ENCODE measurements around the gene ANKRD33B.
"Not testable (repeated sequence)": the region's sequence is repeated elsewhere in the genome, so short reads cannot be mapped to it uniquely, and the experiment has no call there.

The ANKRD33B gene

DNA sequence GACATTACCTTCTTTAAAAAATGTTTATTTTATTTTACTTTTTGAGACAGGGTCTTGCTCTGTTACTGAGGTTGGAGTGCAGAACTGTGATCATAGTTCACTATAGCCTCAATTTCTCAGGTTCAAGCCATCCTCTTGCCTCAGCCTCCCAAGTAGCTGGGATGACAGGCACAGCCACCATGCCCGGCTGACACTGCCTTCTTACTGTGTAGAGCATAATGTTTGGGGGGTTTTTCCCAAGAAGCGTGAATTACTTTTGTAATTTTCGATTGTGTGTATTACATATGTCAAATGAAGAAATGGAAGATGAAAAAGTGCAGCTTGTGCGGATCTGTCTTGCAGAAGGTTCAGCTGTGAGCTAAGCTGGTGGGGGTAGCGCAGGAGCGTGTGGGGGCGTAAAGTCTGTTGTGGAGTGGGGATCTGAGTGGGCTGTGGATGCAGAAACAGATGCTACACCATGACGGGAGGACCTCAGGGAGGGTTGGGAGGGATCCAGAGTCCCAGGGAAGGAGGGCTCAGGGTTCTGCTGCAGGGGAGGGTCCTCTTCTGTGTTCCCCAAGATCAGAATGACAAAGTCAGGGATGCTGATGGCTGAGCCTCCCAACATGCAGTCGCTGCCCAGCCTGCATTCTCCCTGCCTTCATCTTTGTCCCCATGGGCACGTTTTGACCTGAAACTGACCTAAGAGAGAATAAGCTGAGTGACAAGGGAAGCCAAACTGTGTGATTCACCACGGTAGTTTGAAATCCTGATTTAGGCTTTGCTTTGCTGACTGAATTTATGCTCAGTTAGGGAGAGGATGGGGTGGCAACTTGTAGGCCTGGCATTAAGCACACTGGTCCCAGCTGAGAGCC lies 6.8 kb upstream of the ANKRD33B start:
- no peak for DNase-seq (ENCODE audit: low read depth in 2 of 2)

DNA sequence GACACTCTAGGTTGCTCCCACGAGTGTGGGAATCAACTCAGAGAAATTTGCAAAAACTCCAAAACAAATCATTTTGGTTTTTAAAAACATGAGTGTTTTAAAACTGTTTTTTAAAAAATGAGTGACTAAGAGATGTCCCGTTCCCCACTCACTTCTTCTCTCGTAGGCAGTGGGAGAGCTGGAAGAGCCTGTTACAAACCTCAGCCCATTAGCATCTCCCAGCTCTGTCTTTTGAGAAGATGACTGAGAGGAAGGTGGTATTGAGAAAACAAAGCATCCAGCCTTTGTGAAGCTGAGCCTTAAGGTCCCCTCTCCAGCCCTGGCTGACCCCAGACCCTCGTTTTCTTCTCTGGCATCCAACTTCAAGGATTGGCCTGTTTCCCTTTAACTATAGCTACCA lies 4.7 kb upstream of the ANKRD33B start:
- no peak for DNase-seq (ENCODE audit: low read depth in 2 of 2)

DNA sequence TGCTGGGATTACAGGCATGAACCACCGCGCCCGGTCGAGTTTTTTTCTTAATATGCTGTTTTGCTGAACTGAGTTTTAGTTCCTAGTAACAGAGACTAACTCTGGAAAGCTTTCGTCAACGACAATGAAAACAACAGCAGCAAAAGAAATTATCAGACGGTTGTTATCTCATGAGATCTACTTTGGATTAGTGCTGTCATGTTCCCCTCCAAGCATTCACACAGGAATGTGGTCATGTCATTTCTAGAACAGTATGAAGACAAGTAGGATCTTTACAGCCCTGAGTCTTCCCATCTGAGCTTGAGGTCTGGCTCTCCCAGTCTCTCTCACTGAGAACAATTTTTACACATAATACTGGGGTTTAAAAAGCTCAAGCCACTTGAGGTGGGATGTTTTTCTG lies 4.0 kb upstream of the ANKRD33B start:
- no peak for DNase-seq (ENCODE audit: low read depth in 2 of 2)

DNA sequence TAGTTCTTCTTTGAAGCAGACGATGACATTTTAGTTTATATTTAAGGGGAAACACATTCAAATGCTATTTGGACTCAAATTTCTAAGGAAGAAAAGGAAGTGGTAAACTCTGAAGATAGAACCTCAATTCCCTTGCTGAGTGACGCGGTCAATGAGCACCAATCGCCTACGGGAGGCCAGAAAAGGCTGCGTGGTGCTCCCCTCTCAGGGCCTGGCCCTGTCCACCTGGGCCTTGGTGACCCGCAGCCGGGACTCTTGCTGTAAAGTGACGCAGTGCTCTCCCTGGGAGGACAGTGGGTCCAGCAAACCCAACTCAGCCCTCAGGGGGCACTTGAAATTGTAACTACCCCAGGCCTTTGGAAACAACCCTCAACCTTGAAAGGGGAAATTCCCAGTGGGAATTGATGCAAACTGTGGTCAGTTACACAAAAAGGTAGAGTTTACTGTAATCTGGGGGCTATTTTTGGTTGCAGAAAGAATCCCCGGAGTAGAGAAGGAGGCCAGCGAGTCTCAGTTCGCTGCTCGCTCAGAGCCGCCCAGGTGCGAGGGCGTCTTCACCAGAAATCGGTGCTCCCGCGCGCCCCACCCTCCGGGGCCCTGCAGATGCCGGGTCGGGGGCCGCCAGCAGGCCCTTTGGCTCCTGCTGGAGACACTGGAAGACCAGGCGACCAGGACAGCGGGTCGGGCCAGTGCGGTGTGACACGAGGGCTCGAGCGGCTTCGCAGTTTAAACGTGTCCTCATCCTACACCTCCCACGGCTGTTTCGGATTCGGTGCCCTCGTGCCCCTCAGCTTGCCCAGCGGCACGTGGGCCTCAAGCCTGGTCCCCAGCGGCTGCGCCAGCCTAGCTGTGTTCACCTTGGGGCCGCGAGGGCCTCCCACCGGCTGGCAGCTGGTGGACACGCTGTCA lies 1.4 kb upstream of the ANKRD33B start:
- no peak for DNase-seq (ENCODE audit: low read depth in 2 of 2)

DNA sequence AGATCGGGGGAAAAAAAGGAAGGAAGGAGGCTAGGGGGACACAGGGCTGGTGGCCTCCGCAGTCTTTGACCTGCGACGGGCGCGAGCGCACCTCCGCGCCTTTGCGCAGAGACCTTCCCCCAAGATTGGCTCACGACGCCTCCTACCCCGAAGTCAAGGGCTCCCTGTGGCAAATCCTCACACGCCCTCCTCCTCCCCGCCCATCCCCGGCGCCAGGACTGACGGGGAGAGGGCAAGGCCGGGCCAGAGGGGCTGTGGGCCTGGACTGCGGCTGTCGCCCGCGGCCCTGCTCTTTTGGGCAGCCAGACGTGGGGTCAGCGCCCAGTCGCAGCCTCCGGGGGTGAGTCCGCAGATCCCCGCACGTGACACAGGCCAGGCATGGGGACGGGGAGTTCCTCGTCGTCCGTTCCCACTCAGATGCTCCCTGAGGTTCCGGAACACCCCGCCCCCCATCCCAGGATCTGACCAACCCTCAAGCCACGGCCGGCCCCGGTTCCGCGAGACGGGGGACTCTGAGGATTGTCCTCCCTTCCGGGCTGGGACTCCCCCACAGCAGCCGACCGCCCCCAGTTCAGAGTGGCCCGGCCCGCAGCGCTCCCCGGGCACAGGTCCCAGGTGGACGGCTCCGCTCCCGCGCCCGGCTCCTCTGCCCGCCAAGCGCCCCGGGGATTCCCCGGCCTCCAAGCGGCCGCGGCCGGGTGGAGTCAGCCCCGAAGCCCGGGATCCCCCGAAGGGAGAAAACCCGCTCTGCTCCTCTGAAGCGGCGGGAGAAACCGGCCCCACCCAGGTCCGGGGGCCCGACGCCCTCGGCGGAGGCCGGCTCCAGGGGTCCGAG lies 543 bp upstream of the ANKRD33B start:
- no peak for DNase-seq (ENCODE audit: low read depth in 2 of 2)

DNA sequence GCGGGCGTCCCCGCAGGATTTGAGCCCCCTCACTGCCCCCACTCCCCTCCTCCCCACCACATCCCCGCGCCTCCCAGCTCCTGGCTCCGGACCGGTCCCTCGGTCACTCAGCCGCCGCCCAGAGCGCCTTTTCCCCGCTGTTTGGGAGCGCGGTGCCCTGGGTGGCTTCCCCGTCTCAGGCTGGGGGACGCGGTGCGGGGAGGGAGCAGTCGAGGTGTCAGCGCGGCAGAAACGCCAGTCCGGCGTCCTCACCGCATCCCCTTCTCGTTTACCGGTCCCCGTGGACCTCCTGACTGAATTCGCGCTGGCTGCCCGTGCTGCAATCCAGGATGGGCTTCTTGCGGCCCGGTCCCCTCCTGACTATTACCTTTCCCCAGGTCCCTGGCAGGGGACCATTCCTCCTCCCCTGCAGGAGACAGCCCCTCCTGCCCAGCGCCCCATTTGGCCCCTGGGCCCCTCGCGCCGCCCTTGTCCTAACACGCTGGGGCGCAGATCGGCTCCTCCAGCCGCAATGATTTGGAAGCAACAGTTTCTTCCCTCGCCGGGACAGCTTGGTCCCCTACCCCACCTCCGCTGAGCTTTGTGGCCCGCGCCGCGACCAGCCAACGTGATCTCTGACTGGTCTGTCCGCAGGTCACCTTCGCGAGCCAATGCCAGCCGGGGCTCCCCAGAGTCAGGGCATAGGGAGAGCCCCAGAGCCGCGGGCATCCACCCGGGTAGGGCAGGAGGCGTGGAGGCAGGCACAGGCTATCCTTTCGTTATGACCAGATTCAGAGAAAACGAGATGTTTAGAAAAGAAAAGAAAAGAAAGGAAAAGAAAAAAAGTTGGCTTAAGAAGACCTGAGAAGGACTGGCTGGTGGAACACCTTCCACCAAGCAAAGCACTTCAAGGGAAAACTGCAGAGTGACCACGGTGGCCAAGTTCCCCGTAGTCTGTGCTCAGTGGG lies 1.2 kb downstream of the ANKRD33B start:
- no peak for DNase-seq (ENCODE audit: low read depth in 2 of 2)

DNA sequence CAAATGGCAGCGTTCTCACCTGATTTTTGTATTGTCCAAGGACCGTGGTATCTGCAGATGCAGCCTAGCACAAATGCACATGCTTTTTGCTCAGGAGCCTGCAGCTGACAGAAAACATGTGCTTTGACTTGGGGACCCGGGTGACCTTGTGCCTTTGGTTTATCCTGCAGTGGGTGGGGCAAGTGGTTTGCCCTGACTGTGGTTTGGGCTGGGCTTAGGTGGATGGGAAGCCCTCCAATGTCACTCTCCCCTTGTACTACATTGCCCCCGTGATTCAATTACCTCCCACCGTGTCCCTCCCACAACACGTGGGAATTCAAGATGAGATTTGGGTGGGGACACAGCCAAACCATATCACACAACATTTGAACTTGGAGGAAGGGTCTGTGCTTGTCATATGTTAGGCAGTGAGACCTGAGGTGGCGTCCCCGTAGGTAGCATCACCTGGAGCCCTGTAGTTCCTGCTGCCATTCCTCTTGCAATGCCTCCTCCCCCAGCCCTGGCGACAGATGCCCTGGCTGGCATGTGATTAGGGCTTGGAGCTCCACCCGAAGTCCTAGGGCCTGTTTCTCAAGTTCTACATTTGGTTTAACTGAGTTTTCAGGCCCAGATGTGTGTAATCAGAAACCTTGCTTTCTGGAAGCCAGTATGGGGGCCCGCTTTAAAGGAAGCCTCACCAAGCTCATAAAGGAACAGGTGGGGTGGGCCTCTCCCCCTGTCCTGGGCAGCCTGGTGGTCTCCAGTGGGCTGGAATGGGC lies 2.1 kb downstream of the ANKRD33B start:
- no peak for DNase-seq (ENCODE audit: low read depth in 2 of 2)

DNA sequence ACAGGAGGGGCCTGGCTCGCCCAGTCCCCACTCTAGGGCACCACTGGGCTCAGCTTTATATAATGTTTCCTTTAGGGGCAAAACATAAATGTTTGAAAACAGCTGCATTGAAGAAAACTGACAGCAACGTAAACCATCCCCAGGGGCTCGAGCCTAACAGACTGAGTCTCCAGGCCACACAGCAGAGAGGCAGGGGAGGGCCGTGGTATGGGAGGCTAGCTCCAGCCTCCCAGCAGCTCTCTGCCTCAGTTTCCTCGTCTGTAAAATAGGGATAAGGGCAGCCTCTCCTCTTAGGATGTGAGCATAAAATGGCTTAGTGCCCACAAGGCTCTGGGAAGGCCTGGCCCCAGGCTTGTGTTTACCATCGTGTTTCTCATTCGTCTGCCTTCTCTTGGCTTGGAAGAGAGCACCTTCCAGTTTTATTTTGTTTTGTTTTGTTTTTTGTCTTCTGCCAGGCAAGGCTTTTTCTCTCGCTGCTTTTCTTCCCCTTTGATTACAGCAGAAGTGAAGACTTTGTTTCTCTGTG lies 2.7 kb downstream of the ANKRD33B start:
- no peak for DNase-seq (ENCODE audit: low read depth in 2 of 2)

DNA sequence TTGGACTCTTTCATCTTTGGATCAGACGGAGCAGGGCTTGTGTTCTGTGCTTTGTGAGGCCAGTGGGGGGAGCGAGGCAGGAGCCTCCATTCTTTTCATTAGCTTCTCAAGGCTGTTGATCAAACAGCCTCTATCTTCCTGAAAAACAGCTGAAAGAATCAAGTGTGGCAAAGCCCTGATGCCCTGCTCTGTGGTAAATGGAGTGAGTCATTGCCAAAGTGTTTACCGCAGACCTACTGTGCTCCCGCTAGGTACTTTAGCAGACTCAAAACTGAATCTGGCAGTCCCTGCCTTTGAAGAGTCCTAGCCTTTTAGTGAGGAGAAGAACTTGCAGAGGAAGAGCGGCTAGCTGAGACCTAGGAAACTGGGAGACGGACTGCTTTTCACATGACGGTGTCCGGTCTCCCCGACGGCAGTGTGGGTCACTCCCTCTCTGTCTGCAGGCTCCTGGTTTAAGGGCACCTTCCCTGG lies 3.3 kb downstream of the ANKRD33B start:
- DNase-seq (ENCODE audit: low read depth in 2 of 2): no peak

DNA sequence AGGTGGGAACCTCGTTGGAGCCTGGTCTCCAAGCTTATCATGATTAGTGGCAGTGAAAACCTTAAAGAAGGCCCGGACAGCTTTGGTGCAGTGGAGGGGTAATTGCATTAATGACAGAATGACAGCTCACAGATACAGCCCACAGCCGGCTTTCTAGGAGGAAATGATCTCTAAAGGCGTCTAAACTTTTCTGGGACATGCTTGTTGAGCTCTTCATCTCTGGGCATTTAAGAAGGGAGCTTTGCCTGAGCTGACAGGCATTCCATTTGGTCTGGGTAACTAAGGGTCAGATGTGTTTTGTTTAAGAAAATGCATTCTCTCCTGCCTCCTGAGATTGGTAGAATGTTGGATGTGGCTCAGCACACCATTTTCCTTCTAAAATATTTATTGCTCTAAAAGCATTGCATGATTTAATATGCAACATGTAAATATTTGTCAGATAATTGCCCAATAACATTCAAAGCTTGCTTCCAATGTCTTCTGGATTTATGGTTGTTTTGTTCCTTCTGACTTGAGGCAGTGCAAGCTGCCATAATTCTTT lies 4.0 kb downstream of the ANKRD33B start:
- DNase-seq (ENCODE audit: low read depth in 2 of 2): no peak

DNA sequence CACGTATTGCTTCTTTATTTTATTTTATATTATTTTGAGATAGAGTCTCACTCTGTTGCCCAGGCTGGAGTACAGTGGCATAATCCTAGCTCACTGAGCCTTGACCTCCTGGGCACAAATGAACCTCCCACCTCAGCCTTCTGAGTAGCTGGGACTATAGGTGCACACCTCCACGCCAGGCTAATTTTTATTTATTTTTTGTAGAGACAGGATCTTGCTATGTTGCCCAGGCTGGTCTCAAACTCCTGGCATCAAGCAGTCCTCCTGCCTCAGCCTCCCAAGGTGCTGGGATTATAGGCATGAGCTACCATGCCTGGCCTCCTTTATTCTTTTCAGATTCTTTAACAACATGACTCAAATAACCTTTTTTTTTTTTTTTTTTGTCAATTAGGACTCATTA lies 6.7 kb downstream of the ANKRD33B start:
- not testable (repeated sequence) for DNase-seq (ENCODE audit: low read depth in 2 of 2)

DNA sequence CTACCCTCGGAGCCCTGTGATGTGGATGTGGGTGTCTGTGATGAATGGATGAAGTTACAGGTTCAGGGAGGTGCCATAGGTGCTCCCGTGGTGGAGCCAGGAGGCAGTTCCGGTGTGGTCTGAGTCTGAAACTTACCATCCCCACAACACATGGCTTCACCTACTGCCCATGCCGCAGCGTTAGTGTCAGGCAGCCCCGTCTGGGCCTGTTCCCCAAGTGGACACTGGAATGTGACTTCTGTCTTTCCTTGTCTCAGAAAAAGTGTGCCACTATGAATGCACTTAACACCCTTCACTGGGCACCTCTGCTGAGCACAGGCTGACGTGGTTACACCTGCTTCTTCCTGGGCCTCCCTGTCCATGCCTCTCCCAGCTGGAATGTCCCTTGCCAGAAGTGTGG lies 8.6 kb downstream of the ANKRD33B start:
- DNase-seq (ENCODE audit: low read depth in 2 of 2): no peak

DNA sequence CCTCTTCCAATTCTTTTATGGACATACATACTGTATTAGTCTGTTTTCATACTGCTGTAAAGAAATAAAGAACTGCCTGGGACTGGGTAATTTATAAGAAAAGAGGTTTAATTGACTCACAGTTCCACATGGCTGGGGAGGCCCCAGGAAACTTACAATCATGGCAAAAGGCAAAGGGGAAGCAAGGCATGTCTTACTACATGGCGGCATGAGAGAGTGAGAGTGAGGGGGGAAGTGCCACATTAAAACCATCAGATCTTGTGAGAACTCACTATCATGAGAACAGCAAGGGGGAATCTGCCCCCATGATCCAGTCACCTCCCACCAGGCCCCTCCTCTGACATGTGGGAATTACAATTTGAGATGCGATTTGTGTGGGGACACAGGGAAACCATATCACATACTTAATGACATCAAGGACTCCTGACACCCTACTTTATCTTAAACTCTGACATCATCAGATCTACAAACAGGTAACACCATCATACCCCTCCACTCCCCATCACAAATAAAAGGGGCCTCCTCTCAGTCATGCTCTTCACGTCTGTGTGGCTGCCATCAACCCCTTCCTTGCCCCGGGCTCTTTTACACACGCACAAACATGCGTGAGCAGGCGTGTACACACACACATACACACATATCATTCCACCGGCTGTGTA lies 9.7 kb downstream of the ANKRD33B start:
- no peak for DNase-seq (ENCODE audit: low read depth in 2 of 2)

DNA sequence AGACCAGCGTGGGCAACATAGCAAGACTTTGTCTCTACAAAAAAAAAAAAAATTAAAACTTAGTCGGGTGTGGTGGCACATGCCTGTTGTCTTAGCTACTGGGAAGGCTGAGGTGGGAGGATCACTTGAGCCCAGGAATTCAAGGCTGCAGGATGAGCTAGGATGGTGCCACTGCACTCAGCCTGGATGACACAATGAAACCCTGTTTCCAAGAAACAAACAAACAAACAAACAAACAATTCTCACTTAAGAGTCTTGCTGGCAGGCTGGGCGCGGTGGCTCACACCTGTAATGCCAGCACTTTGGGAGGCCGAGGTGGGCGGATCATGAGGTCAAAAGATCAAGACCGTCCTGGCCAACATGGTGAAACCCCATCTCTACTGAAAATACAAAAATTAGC lies 11.0 kb downstream of the ANKRD33B start:
- not testable (repeated sequence) for DNase-seq (ENCODE audit: low read depth in 2 of 2)

DNA sequence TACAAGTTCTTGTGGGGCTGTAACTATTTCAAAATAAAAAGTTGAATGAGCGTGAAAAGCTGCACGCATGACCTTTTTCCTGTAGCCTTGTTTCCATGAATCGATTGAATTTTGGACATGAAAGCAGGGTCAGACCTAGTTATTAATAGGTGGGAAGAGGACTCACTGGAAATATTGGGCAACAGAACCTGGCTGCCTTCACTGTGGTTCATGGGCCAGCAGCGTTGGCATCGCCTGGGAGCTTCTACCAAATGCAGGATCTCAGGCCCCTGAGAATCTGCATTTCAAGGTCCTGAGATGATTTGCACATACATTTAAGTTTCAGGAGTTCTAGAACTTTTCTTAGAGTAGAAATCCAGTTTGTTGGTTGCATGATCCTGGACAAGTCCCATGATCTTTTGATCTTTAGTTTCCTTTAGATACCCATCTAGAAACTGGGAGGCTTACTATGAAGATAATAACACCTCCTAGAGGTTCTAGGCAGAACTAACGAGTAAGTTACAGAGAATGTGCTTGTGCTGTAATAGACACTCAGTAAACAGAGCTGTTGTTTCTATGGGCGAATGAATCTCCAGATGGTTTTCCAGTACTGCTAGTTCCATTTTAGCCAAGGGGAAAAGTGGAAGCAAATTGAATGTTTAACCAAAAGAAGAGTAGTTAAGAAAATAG lies 12.4 kb downstream of the ANKRD33B start:
- DNase-seq (ENCODE audit: low read depth in 2 of 2): no peak

DNA sequence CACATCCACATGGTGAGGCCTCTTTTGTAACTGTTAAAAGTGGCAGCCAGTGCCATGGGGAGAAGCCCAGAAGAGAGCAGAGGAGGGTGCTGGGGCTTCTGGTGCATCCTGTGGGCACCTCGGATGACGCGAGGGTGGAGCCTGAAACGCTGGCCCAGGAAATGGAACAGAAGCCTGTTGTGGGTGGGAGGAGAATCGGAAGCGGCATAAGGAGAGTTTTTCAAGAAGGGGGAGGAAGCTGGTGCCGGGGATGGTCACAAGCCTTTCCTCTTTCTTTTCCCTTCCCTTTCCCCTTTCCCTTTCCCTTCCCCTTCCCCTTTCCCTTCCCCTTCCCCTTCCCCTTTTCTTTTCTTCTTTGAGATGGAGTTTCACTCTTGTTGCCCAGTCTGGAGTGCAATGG lies 12.9 kb downstream of the ANKRD33B start:
- DNase-seq (ENCODE audit: low read depth in 2 of 2): no peak

DNA sequence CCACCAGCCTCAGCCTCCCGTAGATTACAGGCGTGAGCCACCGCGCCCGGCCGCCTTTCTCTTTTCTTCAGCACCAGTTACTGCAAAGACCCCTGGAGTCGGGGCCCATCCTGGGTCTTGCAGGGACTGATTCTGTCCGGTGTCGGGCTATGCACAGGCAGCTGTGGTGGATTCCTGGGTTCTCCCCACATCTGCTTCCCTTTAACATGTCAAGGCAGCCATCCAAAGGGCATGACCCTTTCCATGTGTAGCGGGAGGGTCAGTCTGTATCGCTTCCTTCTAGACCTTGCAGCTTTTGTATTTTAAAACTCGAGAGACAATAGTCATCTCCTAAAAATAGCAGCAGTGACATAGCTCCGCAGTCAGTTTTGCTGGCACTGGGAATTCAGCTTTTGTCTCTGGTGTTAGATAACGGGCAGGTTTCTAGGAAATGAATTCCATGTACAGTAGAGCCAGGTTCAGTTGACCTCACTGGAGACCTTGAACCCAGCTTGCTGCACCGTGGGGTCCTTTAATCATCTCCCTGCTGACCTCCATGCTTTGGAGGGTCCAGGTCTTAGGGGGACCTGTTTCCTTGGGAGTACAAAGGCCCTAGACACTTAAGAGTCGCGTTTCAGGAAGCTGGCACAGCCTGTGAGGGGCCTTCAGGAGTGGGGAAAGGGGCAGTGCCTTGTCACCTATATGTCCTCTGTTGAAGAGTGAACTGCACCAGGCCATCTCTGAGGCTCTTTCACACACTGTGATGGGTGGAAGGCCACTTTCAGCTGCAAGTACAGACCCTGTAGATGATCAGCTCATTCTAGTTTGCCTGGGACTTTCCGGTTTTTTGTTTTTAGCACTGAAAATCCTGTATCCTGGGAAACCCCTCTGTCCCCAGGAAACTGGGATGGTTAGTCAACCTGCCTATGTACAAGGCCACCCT lies 13.8 kb downstream of the ANKRD33B start:
- no peak for DNase-seq (ENCODE audit: low read depth in 2 of 2)

All from stimulated activated CD4-positive, alpha-beta T cell treated with anti-CD3 and anti-CD28 coated beads, Interleukin-1b, Interleukin-23, amount 100 ng/mL, for 1 hour (primary cell).